H9 (cell line): ENCODE results near the gene GPC3. TPM values are rescaled to one million over a fixed set of nuclear protein-coding genes. Genes with fewer than 3 reads are reported as not detected.

ENCODE experiments used
- DNase-seq: peaks from one replicate; pipeline ENCODE4 v3.0.0-alpha.2; 2017
- H2AFZ ChIP-seq: one replicate; pipeline ENCODE4 v1.6.1; 2013; ENCODE audit warnings: mild to moderate bottlenecking, low read length, control low read depth, moderate library complexity
- H2AK5ac ChIP-seq: 2 replicates; pipeline ENCODE4 v1.6.1; 2013; ENCODE audit warnings: low read length, control low read depth, mixed read lengths; ENCODE audit not compliant: insufficient read length
- H2BK120ac ChIP-seq: one replicate; pipeline ENCODE4 v1.6.1; 2013; ENCODE audit warnings: low read depth, mild to moderate bottlenecking, low read length, control low read depth, inconsistent platforms; ENCODE audit not compliant: poor library complexity, severe bottlenecking
- H2BK12ac ChIP-seq: 2 replicates; pipeline ENCODE4 v1.6.1; 2013; ENCODE audit warnings: low read length, control low read depth, mixed read lengths, low read depth; ENCODE audit not compliant: insufficient read length
- H2BK15ac ChIP-seq: 2 replicates; pipeline ENCODE4 v1.6.1; 2013; ENCODE audit warnings: low read depth, low read length, control low read depth
- H2BK20ac ChIP-seq: one replicate; pipeline ENCODE4 v1.6.1; 2013; ENCODE audit warnings: low read depth, mild to moderate bottlenecking, low read length, control low read depth, inconsistent platforms; ENCODE audit not compliant: poor library complexity, severe bottlenecking
- H2BK5ac ChIP-seq: 2 replicates; pipeline ENCODE4 v1.6.1; 2013; ENCODE audit warnings: low read length, control low read depth, mixed read lengths; ENCODE audit not compliant: insufficient read length
- H3K14ac ChIP-seq: 2 replicates; pipeline ENCODE4 v1.6.1; 2013; ENCODE audit warnings: low read length, control low read depth; ENCODE audit not compliant: insufficient read depth
- H3K18ac ChIP-seq: 2 replicates; pipeline ENCODE4 v1.6.1; 2013; ENCODE audit warnings: low read depth, mild to moderate bottlenecking, mixed read lengths, low read length, control low read depth; ENCODE audit not compliant: insufficient read length
- H3K23ac ChIP-seq: 2 replicates; pipeline ENCODE4 v1.6.1; 2013; ENCODE audit warnings: low read length, control low read depth, mixed read lengths, low read depth; ENCODE audit not compliant: insufficient read length
- H3K23me2 ChIP-seq: 2 replicates; pipeline ENCODE4 v1.6.1; 2013; ENCODE audit warnings: low read depth, mild to moderate bottlenecking, mixed read lengths, low read length, control low read depth; ENCODE audit not compliant: insufficient read length, poor library complexity, severe bottlenecking
- H3K27ac ChIP-seq: 2 replicates; pipeline ENCODE4 v1.5.1; 2013; ENCODE audit warnings: low read length, control low read depth, mixed read lengths, low read depth; ENCODE audit not compliant: insufficient read length
- H3K27me3 ChIP-seq: 2 replicates; pipeline ENCODE4 v1.6.1; 2013; ENCODE audit warnings: low read length, control low read depth, inconsistent platforms; ENCODE audit not compliant: insufficient read depth
- H3K4ac ChIP-seq: 2 replicates; pipeline ENCODE4 v1.6.1; 2013; ENCODE audit warnings: low read depth, mild to moderate bottlenecking, control low read depth, inconsistent platforms, low read length, moderate library complexity
- H3K4me1 ChIP-seq: 2 replicates; pipeline ENCODE4 v1.6.1; 2013; ENCODE audit warnings: low read length, control low read depth, inconsistent platforms; ENCODE audit not compliant: insufficient read depth
- H3K4me2 ChIP-seq: 2 replicates; pipeline ENCODE4 v1.6.1; 2013; ENCODE audit warnings: low read length, control low read depth, mixed read lengths; ENCODE audit not compliant: insufficient read length, insufficient read depth
- H3K56ac ChIP-seq: 2 replicates; pipeline ENCODE4 v1.6.1; 2013; ENCODE audit warnings: low read depth, mild to moderate bottlenecking, mixed read lengths, low read length, control low read depth; ENCODE audit not compliant: insufficient read length
- H3K79me1 ChIP-seq: 2 replicates; pipeline ENCODE4 v1.6.1; 2013; ENCODE audit warnings: low read depth, mild to moderate bottlenecking, moderate library complexity, low read length, control low read depth, inconsistent platforms; ENCODE audit not compliant: insufficient read depth, poor library complexity, severe bottlenecking
- H3K79me2 ChIP-seq: 2 replicates; pipeline ENCODE4 v1.6.1; 2013; ENCODE audit warnings: low read length, control low read depth, inconsistent platforms; ENCODE audit not compliant: insufficient read depth
- H3K9ac ChIP-seq: 2 replicates; pipeline ENCODE4 v1.6.1; 2013; ENCODE audit warnings: low read length, control low read depth, mixed read lengths; ENCODE audit not compliant: insufficient read length; ENCODE audit errors: extremely low read depth
- H3K9me3 ChIP-seq: one replicate; pipeline ENCODE4 v1.6.1; 2013; ENCODE audit warnings: low read depth, low read length, inconsistent platforms; ENCODE audit not compliant: control insufficient read depth
- H3T11ph ChIP-seq: one replicate; pipeline ENCODE4 v1.6.1; 2013; ENCODE audit warnings: mild to moderate bottlenecking, low read length, control low read depth, inconsistent platforms
- H4K20me1 ChIP-seq: one replicate; pipeline ENCODE4 v1.6.1; 2013; ENCODE audit not compliant: control insufficient read depth, insufficient read length, insufficient read depth
- H4K5ac ChIP-seq: 2 replicates; pipeline ENCODE4 v1.6.1; 2013; ENCODE audit warnings: low read depth, mild to moderate bottlenecking, mixed read lengths, low read length, control low read depth; ENCODE audit not compliant: insufficient read length
- H4K8ac ChIP-seq: replicated peaks from 2 replicates; pipeline ENCODE4 v1.6.1; 2013; ENCODE audit warnings: low read length, control low read depth, mixed read lengths, low read depth; ENCODE audit not compliant: insufficient read length
- H4K91ac ChIP-seq: 2 replicates; pipeline ENCODE4 v1.6.1; 2013; ENCODE audit warnings: low read depth, mild to moderate bottlenecking, moderate library complexity, mixed read lengths, low read length, control low read depth; ENCODE audit not compliant: insufficient read length
- H3K27ac Mint-ChIP-seq, 3 experiments: 2 replicates in 2 of 3; 3 replicates in 1 of 3; pipeline ENCODE4 v1.8.0; 2020 to 2021; ENCODE audit warnings: mixed read lengths in 3 of 3, mild to moderate bottlenecking in 1 of 3, moderate library complexity in 1 of 3
- H3K27me3 Mint-ChIP-seq: 2 replicates; pipeline ENCODE4 v1.8.0; 2021; ENCODE audit warnings: low read depth, mild to moderate bottlenecking, moderate library complexity, mixed read lengths
- H3K36me3 Mint-ChIP-seq, 3 experiments: 2 replicates in 2 of 3; 3 replicates in 1 of 3; pipeline ENCODE4 v1.8.0; 2020 to 2021; ENCODE audit warnings: low read depth in 3 of 3, mixed read lengths in 3 of 3; ENCODE audit not compliant: insufficient read depth in 1 of 3
- H3K4me1 Mint-ChIP-seq, 2 experiments: 2 replicates each; pipeline ENCODE4 v1.8.0; 2020; ENCODE audit warnings: mixed read lengths in 2 of 2
- H3K4me3 Mint-ChIP-seq, 2 experiments: 2 replicates in 1 of 2; 3 replicates in 1 of 2; pipeline ENCODE4 v1.8.0; 2020 to 2021; ENCODE audit warnings: mild to moderate bottlenecking in 2 of 2, mixed read lengths in 2 of 2, moderate library complexity in 1 of 2
- H3K9me3 Mint-ChIP-seq, 2 experiments: 2 replicates in 1 of 2; 3 replicates in 1 of 2; pipeline ENCODE4 v1.8.0; 2020; ENCODE audit warnings: mild to moderate bottlenecking in 2 of 2, mixed read lengths in 2 of 2, moderate library complexity in 1 of 2
- CTCF ChIP-seq: fragments of 200-600 bp; sonication (generic); conservative IDR thresholded peaks from 3 replicates; pipeline ENCODE4 v1.8.0; 2021; ENCODE audit warnings: antibody characterized with exemption, mild to moderate bottlenecking
- total RNA-seq: library from RNA; stranded (reverse); gene quantifications from 2 replicates; pipeline ENCODE4 v1.2.1, GENCODE V29; 2021

Gene GPC3
- total RNA-seq, 1 experiment from 2014 or later = 108 TPM

GRCh38 chrX:133633162-133633561, 352.2 kb downstream of the GPC3 start:
- Histone ChIP-seq H3K23me2 (no peaks in the 10 kb centered on the region), H2AFZ (no peak overlapping the region), H3K23ac (no peak overlapping the region), H3K79me2 (0 out of 2 replicates have a peak, but pooled peaks cover 2% of the 10 kb centered on the region), H3K27ac (no peak overlapping the region), H3K4ac (no peak overlapping the region), H3K4me1 (peaks cover 4% of the 10 kb centered on the region; the same call in 1 of the 2 replicates), H3K56ac (no peak overlapping the region), H4K91ac (no peak overlapping the region), H3K79me1 (no peaks in the 10 kb centered on the region), H2BK15ac (no peak overlapping the region), H2AK5ac (no peak overlapping the region), H4K5ac (no peak overlapping the region), H4K8ac (no peak overlapping the region), H2BK120ac (no peak overlapping the region), H2BK12ac (no peak overlapping the region), H3T11ph (no peak overlapping the region), H3K9ac (no peak overlapping the region), H3K18ac (no peak overlapping the region), H3K9me3 (no peaks in the 10 kb centered on the region), H3K14ac (no peak overlapping the region), H4K20me1 (no peaks in the 10 kb centered on the region), H3K4me2 (no peak overlapping the region), H2BK20ac (no peak overlapping the region), H2BK5ac (no peak overlapping the region), H3K27me3 (no peaks in the 10 kb centered on the region)
- no peak overlapping the region for H3K4me3 Mint-ChIP-seq
- no peaks in the 10 kb centered on the region for H3K9me3 Mint-ChIP-seq
- TF ChIP-seq CTCF = no peak
- DNase-seq = no peak
- peaks cover 0 to 5% (median 3%) of the 10 kb centered on the region in 3 experiments; a peak in 2 of 7 replicates for H3K36me3 Mint-ChIP-seq
- no peak overlapping the region for H3K27ac Mint-ChIP-seq
- H3K4me1 Mint-ChIP-seq = peaks cover 34 to 36% of the 10 kb centered on the region in 2 experiments
- no peaks in the 10 kb centered on the region; the same call in 1 of the 2 replicates for H3K27me3 Mint-ChIP-seq
